Uterus (tissue), 2 donors: Measurements from ENCODE around the gene RNF115.
"Not testable (repeated sequence)": the region's sequence is repeated elsewhere in the genome, so short reads cannot be mapped to it uniquely, and the experiment has no call there.

Experiments
- CTCF ChIP-seq, 4 experiments: fragments of 200-600 bp in 2 of 4; fragments of 450-650 bp in 2 of 4; sonication (generic) in 2 of 4; IDR thresholded peaks; one replicate each; pipeline ENCODE4 v1.5.1; 2016 to 2019; ENCODE audit warnings: antibody characterized with exemption in 4 of 4, mild to moderate bottlenecking in 2 of 4, moderate library complexity in 1 of 4
- POLR2A ChIP-seq, 2 donors: fragments of 450-650 bp; IDR thresholded peaks; one replicate each; pipeline ENCODE4 v1.6.1; 2016; ENCODE audit warnings: antibody characterized with exemption in 2 of 2, mild to moderate bottlenecking in 1 of 2, moderate library complexity in 1 of 2

GRCh38 chr1:145791860-145792259 lies 32.0 kb downstream of the RNF115 start:
- not testable (repeated sequence) for TF ChIP-seq POLR2A, CTCF (IDR thresholded peaks at IDR 0.05)
